Right ventricle myocardium inferior (tissue), 1 donor: ENCODE measurements around the gene FKTN. TPM values are rescaled to one million over a fixed set of nuclear protein-coding genes. Genes with fewer than 3 reads are reported as not detected.

ENCODE experiments used
- ATAC-seq: fragments of 200-7000 bp; cut with Tn5 transposase; one replicate; pipeline ENCODE4 v1.9.1; 2020; ENCODE audit warnings: mild to moderate bottlenecking, moderate library complexity
- DNase-seq: peaks from one replicate; pipeline ENCODE4 v3.0.0; 2021; ENCODE audit errors: missing footprints
- intact Hi-C: fragments of 100-400 bp; cut with DNase I; formaldehyde crosslinking; loops from one replicate; pipeline ENCODE4 v1.11.0; 2022
- total RNA-seq: library from RNA; stranded (reverse); fragmentation: NEBNext Ultra II Directional; extraction: Animal tissue kit (Norgen Biotek cat#: 25700); gene quantifications from one replicate; pipeline ENCODE4 v1.2.1, GENCODE V29; 2021
- donor health status: DM: no; HTN: yes; CAD: no; lungs with severe emphysema.

The FKTN gene
- total RNA-seq, 1 donor from 2014 or later, result 6.5 TPM

DNA sequence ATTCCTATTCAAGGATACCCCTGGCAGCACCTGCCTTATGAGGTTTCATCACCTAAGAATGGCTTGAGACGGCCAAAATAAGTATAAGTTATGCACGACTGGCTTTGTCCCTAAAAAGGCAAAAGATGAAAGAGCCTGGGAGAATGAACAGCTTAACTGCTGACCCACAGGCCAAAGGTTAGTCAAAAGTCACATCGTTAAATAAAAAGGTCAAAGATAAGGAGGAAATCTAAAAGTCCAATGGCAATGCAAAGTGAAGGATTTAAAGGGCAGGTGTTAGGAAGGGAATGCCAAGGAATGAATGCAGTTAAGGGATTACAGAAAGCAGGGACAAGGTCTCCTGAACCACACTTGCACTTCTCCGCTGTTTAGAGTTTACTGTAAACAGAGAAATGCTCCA, 109.9 kb downstream of the FKTN start:
- DNase-seq, result no peak
- no peak for ATAC-seq
- intact Hi-C loops, result no loop called here

DNA sequence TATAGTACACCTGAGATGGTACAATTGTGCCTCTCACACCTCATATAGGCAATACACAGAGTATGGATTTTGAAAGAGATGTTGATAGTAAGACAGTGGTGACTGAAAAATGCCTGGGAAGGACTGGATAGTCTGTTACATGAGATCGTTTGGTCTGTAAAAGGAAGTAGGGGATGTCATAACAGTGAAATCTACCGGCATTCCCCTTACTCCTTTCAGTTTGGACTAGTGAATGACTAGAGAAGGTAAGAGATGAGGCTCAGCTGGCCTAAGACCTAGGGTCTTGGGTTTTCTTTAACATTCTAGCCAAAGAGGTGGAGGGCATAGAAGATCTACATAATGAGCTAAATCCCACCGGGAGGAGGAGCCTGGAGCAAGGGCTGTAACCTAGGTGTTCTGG, 112.4 kb downstream of the FKTN start:
- intact Hi-C loops, result no loop called here
- ATAC-seq (no peak), DNase-seq (no peak)

DNA sequence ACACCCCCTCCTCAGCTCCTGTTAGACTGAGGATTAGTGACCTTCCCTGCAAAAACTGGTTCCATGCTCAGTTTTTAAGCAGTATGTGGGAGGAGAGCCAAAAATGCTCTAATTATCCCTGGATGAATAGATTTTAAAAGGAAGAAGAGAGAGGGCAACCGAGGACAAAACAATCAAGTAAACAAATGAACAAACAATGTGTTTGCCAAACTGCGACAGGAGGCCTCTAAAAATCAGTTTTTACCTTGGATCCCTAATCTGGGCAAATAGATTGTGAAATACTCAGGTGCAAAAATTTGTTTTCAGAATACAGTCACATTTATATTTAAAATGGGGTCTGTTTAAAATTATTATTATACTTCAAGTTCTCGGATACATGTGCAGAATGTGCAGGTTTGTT, 112.8 kb downstream of the FKTN start:
- intact Hi-C loops, result no loop called here
- ATAC-seq, result no peak
- no peak for DNase-seq

DNA sequence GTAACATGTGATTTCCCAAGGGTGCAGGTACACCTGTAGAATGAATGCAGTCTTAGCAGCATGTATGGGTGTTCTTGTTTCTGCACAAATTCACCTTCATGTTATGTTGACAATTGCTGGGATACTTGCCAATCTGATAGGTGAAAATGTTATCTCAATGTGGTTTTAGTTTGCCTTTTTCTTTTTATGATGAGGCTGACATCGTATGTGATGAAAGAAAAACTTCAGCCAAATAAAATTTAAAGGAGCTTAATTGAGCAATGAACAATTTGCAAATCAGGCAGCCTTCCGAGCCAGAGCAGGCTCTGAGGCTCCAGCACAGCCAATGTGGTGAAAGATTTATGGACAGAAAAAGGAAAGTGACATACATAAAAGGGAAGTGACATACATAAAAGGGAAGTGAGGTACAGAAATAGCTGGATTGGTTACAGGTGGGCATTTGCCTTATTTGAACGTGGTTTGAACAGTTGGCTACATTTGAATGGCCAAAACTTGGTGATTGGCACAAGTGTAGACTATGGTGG, 114.8 kb downstream of the FKTN start:
- intact Hi-C loops, result no loop called here
- ATAC-seq (no peak), DNase-seq (no peak)

DNA sequence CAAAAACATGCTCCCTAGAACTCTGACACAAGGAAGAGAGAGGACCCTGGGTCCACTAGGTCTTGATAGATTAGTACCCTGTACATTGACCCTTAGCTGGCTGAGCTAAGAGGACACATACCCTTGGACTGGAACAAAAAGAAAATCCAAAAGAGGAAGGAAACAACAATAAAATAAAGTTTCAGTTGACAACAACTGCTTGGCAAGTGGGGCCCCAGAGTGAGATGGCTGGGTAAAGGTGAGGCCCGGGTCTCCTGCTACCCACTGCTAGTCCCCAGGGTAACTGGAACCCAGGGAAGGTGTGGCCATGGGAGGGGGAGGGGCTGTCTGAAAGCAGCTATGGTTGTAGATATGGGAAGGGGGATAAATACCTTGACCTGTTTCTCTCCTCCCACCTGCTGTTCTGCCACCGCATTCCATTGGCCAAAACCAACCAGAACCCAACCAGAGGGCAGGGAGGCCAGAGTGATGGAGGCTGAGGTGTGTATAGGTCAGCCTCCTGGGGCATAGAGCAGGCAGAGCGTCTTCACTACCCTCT, 116.0 kb downstream of the FKTN start:
- intact Hi-C loops, result no loop called here
- no peak for ATAC-seq
- no peak for DNase-seq

DNA sequence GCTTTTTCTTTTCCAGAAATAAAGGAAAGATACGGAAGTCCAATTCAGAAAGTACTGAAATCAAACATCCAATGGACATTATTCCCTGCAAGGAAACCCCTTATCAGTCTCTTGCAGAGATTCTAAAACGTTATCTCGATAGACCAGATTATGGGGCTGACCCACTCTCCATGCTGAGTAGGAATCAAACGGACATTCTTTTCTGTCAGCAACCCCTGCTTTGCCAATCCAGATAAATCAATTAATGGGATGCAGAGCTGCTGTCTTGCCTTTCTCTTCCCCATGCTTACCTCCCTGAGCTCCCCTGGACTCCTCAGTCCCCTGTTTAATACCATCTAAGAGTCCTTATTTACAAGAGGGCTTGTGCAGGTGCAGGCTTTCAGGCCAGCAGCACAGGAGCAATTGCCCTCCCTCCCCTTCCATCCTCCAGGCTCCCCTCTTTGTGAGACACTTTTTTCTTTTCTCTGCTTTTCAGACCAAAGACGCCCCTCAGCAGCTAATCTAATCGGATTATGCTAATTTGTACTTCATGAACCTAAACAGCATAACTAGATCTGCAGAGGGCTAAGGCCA, 118.5 kb downstream of the FKTN start:
- DNase-seq, result no peak
- no peak for ATAC-seq
- intact Hi-C loops, result no loop called here

DNA sequence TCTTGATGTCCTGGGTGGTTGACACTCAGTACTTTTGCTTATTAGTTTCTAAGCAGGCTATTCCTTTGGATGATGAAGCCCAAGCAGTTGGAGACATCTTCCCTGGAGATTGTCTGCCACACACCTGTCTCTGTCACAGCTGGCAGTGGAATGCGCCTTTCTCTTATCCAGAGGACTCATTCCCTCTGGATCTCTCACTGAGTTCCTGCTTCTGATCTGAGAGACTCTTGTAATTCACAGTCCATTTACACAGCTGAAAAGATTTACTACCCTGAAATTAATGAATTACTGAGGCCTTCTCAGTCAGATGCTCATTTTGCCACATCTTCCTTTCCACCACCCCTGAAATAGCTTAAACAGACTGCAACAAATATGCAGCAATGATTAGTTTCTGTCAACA, 120.2 kb downstream of the FKTN start:
- ATAC-seq (no peak), DNase-seq (no peak)
- intact Hi-C loops, result no loop called here

DNA sequence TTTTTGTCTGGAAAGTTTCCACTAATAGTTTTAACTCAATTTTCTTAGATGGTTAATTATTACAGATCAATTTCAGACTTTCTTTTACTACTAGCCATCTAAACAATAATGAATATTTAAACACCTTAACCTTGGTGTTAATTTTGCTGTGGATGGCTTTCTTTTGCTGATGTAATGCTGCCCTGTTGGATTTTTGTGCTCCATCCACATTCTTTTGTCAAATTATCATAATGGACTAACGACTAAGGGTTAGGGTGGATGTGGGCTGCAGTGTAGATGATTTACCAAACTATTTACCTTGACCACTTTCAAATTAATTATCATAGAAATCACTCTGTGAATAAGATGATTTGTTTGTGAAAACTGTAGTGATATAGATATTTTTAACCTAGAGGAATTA, 120.8 kb downstream of the FKTN start:
- DNase-seq (no peak), ATAC-seq (no peak)
- intact Hi-C loops, result no loop called here

DNA sequence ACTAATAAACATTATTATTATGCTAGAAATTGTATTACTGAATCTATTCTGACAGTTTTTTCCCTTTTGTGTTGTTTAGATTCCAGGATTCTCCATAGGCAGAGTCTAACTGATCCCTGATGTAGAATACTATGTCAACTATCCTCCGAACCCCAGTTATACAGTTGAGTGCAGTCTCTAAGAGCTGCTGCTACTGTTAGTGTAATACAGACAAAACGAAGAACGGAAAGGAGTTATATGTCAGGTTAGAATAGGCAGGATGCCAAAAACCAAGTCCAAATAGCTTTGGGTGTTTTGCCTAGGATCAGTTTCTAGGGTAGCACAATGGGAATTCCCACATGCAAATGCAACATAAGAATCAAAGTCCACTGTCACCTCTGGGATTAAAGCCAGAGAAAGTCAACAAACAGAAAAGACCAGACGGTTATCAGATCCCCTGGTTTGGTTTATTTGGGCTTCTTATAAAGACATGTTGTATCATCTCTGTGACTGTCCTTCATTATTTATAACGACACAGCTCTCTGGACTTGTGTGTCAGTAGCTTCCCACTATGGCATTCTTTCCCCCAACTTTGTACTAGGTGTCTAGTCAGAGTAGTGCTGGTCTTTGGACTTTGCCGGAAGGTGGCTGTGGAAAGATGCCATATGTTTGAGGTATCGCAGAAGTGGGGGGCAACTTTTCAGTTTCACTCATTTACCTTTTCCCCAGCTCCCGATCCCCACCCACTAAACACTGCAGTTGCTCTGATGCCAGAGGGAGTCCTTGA, 121.5 kb downstream of the FKTN start:
- ATAC-seq (no peak), DNase-seq (no peak)
- intact Hi-C loops, result no loop called here

DNA sequence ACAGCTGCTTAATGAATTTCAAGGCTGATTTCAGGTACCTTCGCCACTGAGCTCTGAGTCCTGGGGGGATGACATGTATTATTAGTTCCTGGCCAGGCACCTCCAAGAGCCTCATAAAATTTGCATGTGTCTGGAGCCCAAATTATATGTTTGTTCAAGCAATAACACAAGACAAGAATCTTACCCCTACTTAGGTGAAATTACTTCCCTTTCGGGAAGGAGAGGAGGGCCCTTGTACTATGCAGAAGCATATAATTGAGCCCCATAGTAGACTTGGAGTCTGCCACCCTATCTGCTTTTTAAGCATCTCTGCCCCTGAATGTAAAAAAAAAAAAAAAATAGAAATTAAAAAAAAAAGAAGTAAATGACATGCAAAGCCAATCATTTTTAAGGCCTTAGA, 123.4 kb downstream of the FKTN start:
- no peak for ATAC-seq
- DNase-seq, result no peak
- intact Hi-C loops, result no loop called here

DNA sequence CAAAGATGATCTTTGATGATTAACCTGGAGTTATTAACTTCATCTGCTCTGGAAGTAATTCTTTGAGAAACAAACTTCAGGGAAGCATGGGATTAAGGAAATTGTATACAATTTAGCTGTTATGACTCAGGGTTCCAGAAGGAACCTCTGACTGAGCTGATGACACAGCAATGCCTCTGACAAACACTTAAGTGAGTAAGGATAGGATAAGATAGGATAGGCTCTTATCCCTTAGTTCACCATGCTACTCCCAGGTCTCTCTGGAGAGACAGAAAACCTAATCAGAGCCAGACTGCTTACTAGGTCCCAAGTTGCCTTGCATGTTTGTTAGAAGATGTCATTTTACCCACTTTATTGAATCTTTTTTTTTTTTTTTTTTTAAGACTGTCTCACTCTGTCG, 123.8 kb downstream of the FKTN start:
- intact Hi-C loops, result no loop called here
- DNase-seq, result no peak
- ATAC-seq, result no peak

DNA sequence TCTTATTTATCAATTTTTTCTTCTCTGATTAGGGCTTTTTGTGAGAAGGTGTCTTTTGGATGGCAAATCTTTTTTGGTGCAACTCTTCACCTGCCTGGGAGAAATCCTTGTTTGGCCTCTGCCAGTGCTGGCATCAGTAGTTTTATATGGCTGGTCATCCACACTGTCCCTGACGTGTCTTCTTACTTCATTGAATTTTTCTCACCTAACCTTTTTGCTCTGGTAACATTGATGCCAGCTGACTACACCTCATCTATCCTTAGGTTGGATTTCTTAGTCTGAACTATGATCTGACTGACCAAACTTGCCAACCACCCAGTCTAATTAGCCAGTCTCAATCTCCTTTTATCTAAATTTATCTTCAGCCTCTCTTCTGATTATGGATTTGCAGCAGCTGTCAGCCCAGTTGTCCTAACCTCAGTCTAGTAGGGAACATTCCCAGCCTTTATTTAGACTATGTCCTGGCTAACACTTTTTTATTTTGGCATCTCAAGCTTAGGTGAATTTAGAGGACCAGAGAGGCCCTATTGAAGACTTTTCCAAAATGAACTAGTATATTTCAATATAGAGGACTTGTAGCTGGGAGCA, 125.9 kb downstream of the FKTN start:
- ATAC-seq, result no peak
- DNase-seq, result no peak
- intact Hi-C loops, result no loop called here

DNA sequence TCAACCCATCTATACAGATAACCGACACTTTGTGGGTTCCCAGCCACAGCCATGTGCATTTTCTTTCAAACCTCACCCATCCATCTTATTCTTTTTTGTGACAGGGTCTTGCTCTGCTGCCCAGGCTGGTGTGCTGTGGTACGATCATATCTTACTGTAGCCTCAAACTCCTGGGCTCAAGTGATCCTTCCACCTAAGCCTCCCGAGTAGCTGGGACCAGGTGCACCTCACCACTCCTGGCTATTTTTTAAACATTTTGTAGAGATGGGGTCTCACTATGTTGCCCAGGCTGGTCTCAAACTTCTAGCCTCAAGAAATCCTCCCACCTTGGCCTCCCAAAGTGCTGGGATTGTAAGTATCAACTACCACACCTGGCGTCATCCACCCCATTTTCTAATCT, 129.0 kb downstream of the FKTN start:
- intact Hi-C loops, result no loop called here
- DNase-seq (no peak), ATAC-seq (no peak)

Other genes with a start within 250 kb of the FKTN start
- 4.5 TPM for gene FSD1L, start 110.1 kb upstream of the FKTN start, total RNA-seq
- not detected for gene TAL2, start 104.3 kb downstream of the FKTN start, total RNA-seq
- gene TMEM38B, start 136.4 kb downstream of the FKTN start, total RNA-seq, result 57.2 TPM